Measurements from ENCODE around the gene PRKG1. TPM values are rescaled to one million over a fixed set of nuclear protein-coding genes. Genes with fewer than 3 reads are reported as not detected.

PRKG1 gene
- total RNA-seq, 1 donor, result 19.5 TPM

DNA sequence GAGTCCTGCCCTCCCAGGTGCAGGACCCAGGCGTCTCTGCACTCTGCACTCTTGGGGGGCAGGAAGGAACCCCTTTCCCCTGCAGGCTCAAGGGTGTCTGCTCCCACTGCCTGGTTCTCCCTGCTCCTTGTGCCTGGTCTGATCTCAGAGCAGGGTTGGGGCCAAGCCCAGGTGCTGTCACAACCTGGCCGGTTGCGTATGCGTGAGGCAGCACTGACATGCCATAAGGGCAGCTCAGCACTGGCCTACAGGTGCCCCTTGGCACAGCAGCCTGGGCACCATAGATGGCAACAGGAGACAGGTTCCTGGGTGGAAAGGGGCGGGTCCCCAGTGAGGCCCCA, 1273.0 kb downstream of the PRKG1 start:
- Histone ChIP-seq H2AFZ (ENCODE audit: low read length) (no peak overlapping the region), H3K79me2 (ENCODE audit: insufficient read depth, low read length) (no peaks in the 10 kb centered on the region), H3K9me3 (ENCODE audit: low read depth, low read length) (no peaks in the 10 kb centered on the region), H3K4me3 (ENCODE audit: insufficient read depth, low read length) (no peak overlapping the region), H3K4me2 (ENCODE audit: insufficient read depth, low read length) (no peak overlapping the region), H3K27ac (ENCODE audit: low read depth, low read length) (no peak overlapping the region), H3K4me1 (ENCODE audit: insufficient read depth, low read length) (peaks cover 5% of the 10 kb centered on the region), H3K36me3 (ENCODE audit: insufficient read depth, low read length) (no peaks in the 10 kb centered on the region), H4K20me1 (ENCODE audit: insufficient read depth, low read length) (no peaks in the 10 kb centered on the region), H3K27me3 (ENCODE audit: insufficient read depth, low read length) (no peaks in the 10 kb centered on the region)
- DNase-seq (ENCODE audit: insufficient read length, low spot score, missing footprints), result no peak
- TF ChIP-seq, protein P1, sequence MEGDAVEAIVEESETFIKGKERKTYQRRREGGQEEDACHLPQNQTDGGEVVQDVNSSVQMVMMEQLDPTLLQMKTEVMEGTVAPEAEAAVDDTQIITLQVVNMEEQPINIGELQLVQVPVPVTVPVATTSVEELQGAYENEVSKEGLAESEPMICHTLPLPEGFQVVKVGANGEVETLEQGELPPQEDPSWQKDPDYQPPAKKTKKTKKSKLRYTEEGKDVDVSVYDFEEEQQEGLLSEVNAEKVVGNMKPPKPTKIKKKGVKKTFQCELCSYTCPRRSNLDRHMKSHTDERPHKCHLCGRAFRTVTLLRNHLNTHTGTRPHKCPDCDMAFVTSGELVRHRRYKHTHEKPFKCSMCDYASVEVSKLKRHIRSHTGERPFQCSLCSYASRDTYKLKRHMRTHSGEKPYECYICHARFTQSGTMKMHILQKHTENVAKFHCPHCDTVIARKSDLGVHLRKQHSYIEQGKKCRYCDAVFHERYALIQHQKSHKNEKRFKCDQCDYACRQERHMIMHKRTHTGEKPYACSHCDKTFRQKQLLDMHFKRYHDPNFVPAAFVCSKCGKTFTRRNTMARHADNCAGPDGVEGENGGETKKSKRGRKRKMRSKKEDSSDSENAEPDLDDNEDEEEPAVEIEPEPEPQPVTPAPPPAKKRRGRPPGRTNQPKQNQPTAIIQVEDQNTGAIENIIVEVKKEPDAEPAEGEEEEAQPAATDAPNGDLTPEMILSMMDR (IDR thresholded peaks at IDR 0.05; ENCODE audit: extremely low read depth, low read depth, low read length), result no peak

Small RNA genes lying within 50 kb of the gene (small RNA-seq; reads per million reads assigned to genes)
- 0.30 reads per million for gene MIR605

Other genes with a start within 250 kb of the PRKG1 start
- gene A1CF, start 188.9 kb upstream of the PRKG1 start, total RNA-seq, result not detected in 2 replicates